Activated T-cell treated with anti-CD3 and anti-CD28 coated beads, Interleukin-2, amount 50 U/mL, for 72 hours (primary cell): ENCODE results near the gene SFXN1. TPM values are rescaled to one million over a fixed set of nuclear protein-coding genes. Genes with fewer than 3 reads are reported as not detected.

Experiments
- ATAC-seq, 2 donors: fragments of 150-1000 bp; cut with Tn5 transposase; replicated peaks in 1 of 2; 2 replicates each; pipeline ENCODE4 v1.10.0; 2021; ENCODE audit warnings: moderate library complexity in 2 of 2, mild to moderate bottlenecking in 1 of 2
- DNase-seq, 2 donors: peaks; one replicate each; pipeline ENCODE4 v3.0.0; 2021 to 2022; ENCODE audit warnings: mixed read lengths in 1 of 2
- H3K27ac Mint-ChIP-seq: one replicate; pipeline ENCODE4 v1.8.0; 2022; ENCODE audit warnings: mild to moderate bottlenecking, moderate library complexity, mixed read lengths
- H3K27me3 Mint-ChIP-seq: one replicate; pipeline ENCODE4 v1.8.0; 2022; ENCODE audit warnings: low read depth, mixed read lengths
- H3K36me3 Mint-ChIP-seq, 2 donors: one replicate each; pipeline ENCODE4 v1.8.0; 2022; ENCODE audit warnings: mixed read lengths in 2 of 2, mild to moderate bottlenecking in 1 of 2; ENCODE audit not compliant: insufficient read depth in 2 of 2
- H3K4me1 Mint-ChIP-seq: one replicate; pipeline ENCODE4 v1.8.0; 2022; ENCODE audit warnings: low read depth, mixed read lengths
- H3K4me3 Mint-ChIP-seq, 2 donors: one replicate each; pipeline ENCODE4 v1.8.0; 2022; ENCODE audit warnings: mild to moderate bottlenecking in 2 of 2, mixed read lengths in 2 of 2, moderate library complexity in 2 of 2
- H3K9me3 Mint-ChIP-seq, 2 donors: one replicate each; pipeline ENCODE4 v1.8.0; 2022; ENCODE audit warnings: mixed read lengths in 2 of 2
- total RNA-seq, 2 donors: library from RNA; stranded (reverse); gene quantifications; one replicate each; pipeline ENCODE4 v1.2.3, GENCODE V29; 2022

SFXN1 gene
- total RNA-seq, 2 donors from 2014 or later = 150 to 151 TPM

- no peak overlapping the region for H3K27ac Mint-ChIP-seq
- DNase-seq (no peak), ATAC-seq (no peak)
- H3K27me3 Mint-ChIP-seq = peaks cover 45% of the 10 kb centered on the region
- H3K36me3 Mint-ChIP-seq = no peaks in the 10 kb centered on the region
- H3K9me3 Mint-ChIP-seq = peaks cover 0 to 2% of the 10 kb centered on the region in 2 donors
- no peak overlapping the region for H3K4me3 Mint-ChIP-seq
- peaks cover 24% of the 10 kb centered on the region for H3K4me1 Mint-ChIP-seq
These were observed 22.1 kb upstream of the SFXN1 start for GRCh38 chr5:175456105-175456742.

- Mint-ChIP-seq H3K4me3 (no peak overlapping the region), H3K4me1 (peaks cover 24% of the 10 kb centered on the region), H3K27me3 (peaks cover 35% of the 10 kb centered on the region), H3K27ac (no peak overlapping the region), H3K36me3 (no peaks in the 10 kb centered on the region), H3K9me3 (peaks cover 0 to 2% of the 10 kb centered on the region in 2 donors)
- DNase-seq (peak in 1 of 2 donors; percentile 6), ATAC-seq (peak; percentile 93)
These were observed 20.9 kb upstream of the SFXN1 start for GRCh38 chr5:175457466-175457865.

- Mint-ChIP-seq H3K4me1 (peaks cover 33% of the 10 kb centered on the region), H3K27me3 (peaks cover 12% of the 10 kb centered on the region), H3K9me3 (no peaks in the 10 kb centered on the region), H3K36me3 (no peaks in the 10 kb centered on the region), H3K4me3 (no peak overlapping the region), H3K27ac (no peak overlapping the region)
- no peak for DNase-seq
- no peak for ATAC-seq
These were observed 18.2 kb upstream of the SFXN1 start for GRCh38 chr5:175460126-175460525.

GRCh38 chr5:175460552-175460951 lies 17.8 kb upstream of the SFXN1 start:
- DNase-seq = no peak
- Mint-ChIP-seq H3K4me1 (peaks cover 37% of the 10 kb centered on the region), H3K9me3 (no peaks in the 10 kb centered on the region), H3K27me3 (peaks cover 7% of the 10 kb centered on the region), H3K36me3 (no peaks in the 10 kb centered on the region), H3K27ac (no peak overlapping the region), H3K4me3 (no peak overlapping the region)
- no peak for ATAC-seq

GRCh38 chr5:175461370-175461769 lies 17.0 kb upstream of the SFXN1 start:
- no peaks in the 10 kb centered on the region for H3K9me3 Mint-ChIP-seq
- H3K27me3 Mint-ChIP-seq = peaks cover 5% of the 10 kb centered on the region
- ATAC-seq = no peak
- H3K4me1 Mint-ChIP-seq = peaks cover 41% of the 10 kb centered on the region
- H3K4me3 Mint-ChIP-seq = no peak overlapping the region
- no peak for DNase-seq
- no peak overlapping the region for H3K27ac Mint-ChIP-seq
- H3K36me3 Mint-ChIP-seq = no peaks in the 10 kb centered on the region

- Mint-ChIP-seq H3K27ac (no peak overlapping the region), H3K27me3 (peaks cover 13% of the 10 kb centered on the region), H3K4me1 (peaks cover 28% of the 10 kb centered on the region), H3K4me3 (no peak overlapping the region), H3K9me3 (peaks cover 0 to 2% of the 10 kb centered on the region in 2 donors), H3K36me3 (peaks cover 0 to 2% of the 10 kb centered on the region in 2 donors)
- ATAC-seq (no peak), DNase-seq (no peak)
These were observed 14.7 kb upstream of the SFXN1 start for GRCh38 chr5:175463641-175464040.

- peaks cover 13% of the 10 kb centered on the region for H3K27me3 Mint-ChIP-seq
- peak overlapping the region in 1 of 2 donors; percentile 11 for H3K4me3 Mint-ChIP-seq
- peaks cover 0 to 3% of the 10 kb centered on the region in 2 donors for H3K36me3 Mint-ChIP-seq
- ATAC-seq (peak; percentile 97 to 98), DNase-seq (peak; percentile 78 to 80)
- peaks cover 28% of the 10 kb centered on the region for H3K4me1 Mint-ChIP-seq
- H3K27ac Mint-ChIP-seq = no peak overlapping the region
- H3K9me3 Mint-ChIP-seq = peaks cover 0 to 3% of the 10 kb centered on the region in 2 donors
These were observed 14.1 kb upstream of the SFXN1 start for GRCh38 chr5:175464074-175464941.

GRCh38 chr5:175464942-175465233 lies 13.5 kb upstream of the SFXN1 start:
- Mint-ChIP-seq H3K4me3 (peak overlapping the region in 1 of 2 donors; percentile 11), H3K9me3 (peaks cover 0 to 3% of the 10 kb centered on the region in 2 donors), H3K27me3 (peaks cover 13% of the 10 kb centered on the region), H3K4me1 (peaks cover 28% of the 10 kb centered on the region), H3K36me3 (peaks cover 0 to 3% of the 10 kb centered on the region in 2 donors), H3K27ac (no peak overlapping the region)
- DNase-seq (no peak), ATAC-seq (no peak)

GRCh38 chr5:175465282-175465681 lies 13.1 kb upstream of the SFXN1 start:
- Mint-ChIP-seq H3K27me3 (peaks cover 13% of the 10 kb centered on the region), H3K9me3 (peaks cover 0 to 3% of the 10 kb centered on the region in 2 donors), H3K4me1 (peaks cover 24% of the 10 kb centered on the region), H3K4me3 (no peak overlapping the region), H3K27ac (no peak overlapping the region), H3K36me3 (peaks cover 0 to 3% of the 10 kb centered on the region in 2 donors)
- DNase-seq (no peak), ATAC-seq (no peak)

- Mint-ChIP-seq H3K4me3 (no peak overlapping the region), H3K27me3 (peaks cover 13% of the 10 kb centered on the region), H3K9me3 (peaks cover 0 to 3% of the 10 kb centered on the region in 2 donors), H3K4me1 (peaks cover 30% of the 10 kb centered on the region), H3K27ac (no peak overlapping the region), H3K36me3 (peaks cover 0 to 3% of the 10 kb centered on the region in 2 donors)
- DNase-seq = no peak
- no peak for ATAC-seq
These were observed 11.6 kb upstream of the SFXN1 start for GRCh38 chr5:175466700-175467318.

- peaks cover 0 to 3% of the 10 kb centered on the region in 2 donors for H3K9me3 Mint-ChIP-seq
- ATAC-seq (no peak), DNase-seq (no peak)
- H3K4me3 Mint-ChIP-seq = no peak overlapping the region
- H3K4me1 Mint-ChIP-seq = peaks cover 34% of the 10 kb centered on the region
- no peak overlapping the region for H3K27ac Mint-ChIP-seq
- peaks cover 13% of the 10 kb centered on the region for H3K27me3 Mint-ChIP-seq
- peaks cover 0 to 3% of the 10 kb centered on the region in 2 donors for H3K36me3 Mint-ChIP-seq
These were observed 10.2 kb upstream of the SFXN1 start for GRCh38 chr5:175467983-175468690.

- Mint-ChIP-seq H3K4me1 (peaks cover 34% of the 10 kb centered on the region), H3K27me3 (peaks cover 16% of the 10 kb centered on the region), H3K27ac (no peak overlapping the region), H3K4me3 (no peak overlapping the region), H3K36me3 (peaks cover 0 to 3% of the 10 kb centered on the region in 2 donors), H3K9me3 (peaks cover 0 to 3% of the 10 kb centered on the region in 2 donors)
- ATAC-seq (no peak), DNase-seq (no peak)
These were observed 9.5 kb upstream of the SFXN1 start for GRCh38 chr5:175468892-175469291.

- peaks cover 28% of the 10 kb centered on the region for H3K4me1 Mint-ChIP-seq
- H3K27ac Mint-ChIP-seq = no peak overlapping the region
- peaks cover 0 to 3% of the 10 kb centered on the region in 2 donors for H3K9me3 Mint-ChIP-seq
- H3K36me3 Mint-ChIP-seq = peaks cover 0 to 3% of the 10 kb centered on the region in 2 donors
- no peak overlapping the region for H3K4me3 Mint-ChIP-seq
- H3K27me3 Mint-ChIP-seq = peaks cover 26% of the 10 kb centered on the region
- ATAC-seq (no peak), DNase-seq (no peak)
These were observed 8.4 kb upstream of the SFXN1 start for GRCh38 chr5:175469916-175470315.
